Left renal cortex interstitium (tissue), 4 donors: ENCODE results near the gene SAMSN1. TPM values are rescaled to one million over a fixed set of nuclear protein-coding genes. Genes with fewer than 3 reads are reported as not detected.
"Not testable (repeated sequence)": the region's sequence is repeated elsewhere in the genome, so short reads cannot be mapped to it uniquely, and the experiment has no call there.

Experiments used
- DNase-seq, 4 donors: peaks; one replicate each; pipeline ENCODE4 v3.0.0-alpha.2; 2013; ENCODE audit warnings: low read depth in 4 of 4, low spot score in 2 of 4, missing footprints in 1 of 4
- polyA plus RNA-seq, 4 donors: library from polyadenylated mRNA; unstranded; fragments of 120-200 nt; gene quantifications; one replicate each; pipeline ENCODE4 v1.2.1, GENCODE V29; 2013; ENCODE audit not compliant: insufficient read length in 4 of 4

Gene SAMSN1
- polyA plus RNA-seq, 4 donors, result 3.4 to 6.7 (median 5.1) TPM

- no peak for DNase-seq
These were observed 12.4 kb downstream of the SAMSN1 start for GRCh38 chr21:14533499-14534428.

DNA sequence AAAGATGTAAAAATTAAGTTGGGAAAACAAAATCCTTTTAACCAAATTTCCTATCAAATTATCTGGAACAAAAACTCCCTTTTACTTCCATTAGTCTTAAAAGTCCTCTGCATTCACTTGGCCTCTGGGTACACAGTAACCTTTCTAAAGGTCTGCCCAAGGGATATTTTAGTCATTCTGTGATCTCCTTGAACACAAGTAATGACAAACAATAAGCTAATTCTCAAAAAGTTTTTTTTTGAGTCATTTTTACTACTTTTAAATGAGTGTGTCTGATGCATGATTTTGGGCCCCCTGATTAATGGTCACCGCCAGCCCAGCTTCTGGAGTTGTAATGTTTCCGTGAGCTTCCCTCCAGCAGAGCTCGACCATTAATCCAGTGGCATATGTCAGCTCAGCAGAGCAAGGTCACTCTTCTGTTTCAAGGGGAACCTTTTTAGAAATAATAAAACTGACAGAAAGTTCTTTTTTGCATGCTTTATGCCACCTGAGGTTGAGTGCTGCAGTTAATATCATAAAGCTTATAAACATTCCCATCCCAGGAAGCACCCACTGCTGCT is 14.3 kb downstream of the SAMSN1 start:
- DNase-seq, result peak; percentile 13 to 34 (median 20)

GRCh38 chr21:14530592-14530991 is 15.5 kb downstream of the SAMSN1 start:
- DNase-seq, result no peak

GRCh38 chr21:14528815-14529214 is 17.3 kb downstream of the SAMSN1 start:
- DNase-seq, result no peak

DNA sequence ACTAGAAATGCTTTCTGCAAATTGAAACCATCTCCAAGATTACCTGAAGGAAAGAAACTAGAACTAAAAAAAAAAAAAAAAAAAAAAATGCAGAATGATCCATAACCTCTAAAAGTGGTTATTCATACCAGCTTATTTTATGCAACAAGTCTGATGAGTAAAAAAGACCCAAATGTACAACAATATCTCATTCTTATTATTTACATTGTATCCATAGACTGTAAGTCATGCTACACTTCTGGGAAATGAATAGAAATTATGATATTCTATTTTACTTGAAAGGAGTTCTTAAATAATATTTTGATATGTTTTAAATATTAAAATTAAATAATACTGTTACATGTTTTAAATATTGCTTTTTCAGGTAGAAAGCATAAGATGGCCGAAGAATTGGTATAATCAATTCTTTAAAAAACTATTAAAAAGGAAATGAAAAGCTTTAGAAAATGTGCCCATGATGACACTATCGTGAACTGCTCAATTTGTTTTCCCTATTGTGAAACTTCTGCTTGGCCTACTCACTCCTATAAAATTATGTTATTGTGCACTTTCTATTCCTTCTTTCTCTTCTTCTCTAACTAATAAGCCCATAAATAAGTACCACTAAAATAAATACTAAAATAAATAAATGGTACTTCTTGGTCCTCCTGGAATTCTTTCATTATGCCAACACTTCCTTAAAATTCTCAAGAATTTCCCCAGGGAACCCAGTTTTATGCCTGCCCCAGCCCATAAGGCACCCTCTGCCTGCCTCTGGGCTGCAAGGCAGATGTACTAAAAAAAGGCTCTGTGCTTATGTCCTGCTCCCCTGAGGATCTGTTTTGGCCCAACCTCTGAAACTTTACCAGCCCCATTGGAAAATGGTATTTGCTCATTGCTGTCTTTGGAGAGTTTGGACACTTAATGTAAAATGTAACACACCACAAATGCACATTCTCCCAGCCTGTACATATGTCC is 18.1 kb downstream of the SAMSN1 start:
- DNase-seq, result no peak

DNA sequence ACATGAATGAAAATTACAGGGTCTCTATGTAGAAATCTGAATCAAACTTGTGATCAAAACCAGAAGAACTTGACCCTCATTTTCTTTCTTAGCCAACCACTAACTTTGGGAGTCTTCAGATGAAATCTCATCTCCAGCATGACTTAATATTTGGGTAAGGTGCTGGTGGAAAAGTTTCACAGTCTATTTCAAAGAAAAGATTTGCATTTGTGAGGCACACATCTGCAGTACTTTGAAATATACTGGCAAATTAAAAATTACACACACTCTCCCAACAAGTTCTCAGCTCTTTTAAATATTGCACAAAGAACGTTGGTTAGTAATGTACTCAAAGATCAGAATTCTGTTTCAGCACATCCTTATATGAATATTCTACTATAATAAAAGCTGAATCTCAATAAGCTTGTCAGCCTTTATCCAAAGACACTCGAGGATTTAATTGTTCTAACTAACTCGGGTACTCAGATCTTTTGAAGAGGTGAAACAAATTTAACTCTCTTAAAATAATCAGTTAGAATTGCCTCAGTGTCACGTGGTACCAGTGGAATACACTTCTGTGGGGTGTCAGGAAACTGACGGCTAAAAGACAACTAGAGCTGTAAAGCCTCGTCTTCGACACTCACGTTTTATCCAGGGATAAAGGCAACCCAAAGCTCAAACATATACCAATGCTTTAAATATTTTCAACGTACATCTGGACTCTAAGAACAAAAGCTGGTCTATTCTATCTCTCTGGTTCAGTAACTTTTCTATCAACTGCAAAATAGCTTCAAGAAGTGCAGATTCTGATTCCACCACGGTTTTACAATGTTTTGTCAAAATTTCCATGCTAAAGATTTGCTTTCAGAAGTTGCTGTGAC is 19.0 kb downstream of the SAMSN1 start:
- no peak for DNase-seq

DNA sequence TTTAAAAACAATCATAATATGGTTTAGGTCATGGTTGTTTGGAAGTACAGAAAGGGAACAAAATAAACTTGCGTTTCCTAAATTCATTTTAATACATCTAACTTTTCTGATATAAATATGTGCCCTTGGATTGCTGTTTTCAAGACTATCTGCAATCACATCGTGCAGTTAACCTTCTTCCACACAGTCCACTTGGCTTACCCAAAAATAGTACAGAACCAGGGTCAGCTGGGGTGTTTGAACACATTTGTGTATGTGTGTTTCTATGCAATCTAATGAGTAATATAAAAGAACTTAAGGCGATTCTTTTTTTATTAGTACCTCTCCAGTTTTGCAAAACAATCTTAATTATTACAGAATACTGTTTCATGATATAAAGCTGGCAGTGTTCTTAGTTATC is 19.9 kb downstream of the SAMSN1 start:
- no peak for DNase-seq

GRCh38 chr21:14523234-14523633 is 22.9 kb downstream of the SAMSN1 start:
- no peak for DNase-seq

GRCh38 chr21:14522736-14523135 is 23.4 kb downstream of the SAMSN1 start:
- no peak for DNase-seq

- DNase-seq, result no peak
These were observed 25.6 kb downstream of the SAMSN1 start for GRCh38 chr21:14520535-14520934.

DNA sequence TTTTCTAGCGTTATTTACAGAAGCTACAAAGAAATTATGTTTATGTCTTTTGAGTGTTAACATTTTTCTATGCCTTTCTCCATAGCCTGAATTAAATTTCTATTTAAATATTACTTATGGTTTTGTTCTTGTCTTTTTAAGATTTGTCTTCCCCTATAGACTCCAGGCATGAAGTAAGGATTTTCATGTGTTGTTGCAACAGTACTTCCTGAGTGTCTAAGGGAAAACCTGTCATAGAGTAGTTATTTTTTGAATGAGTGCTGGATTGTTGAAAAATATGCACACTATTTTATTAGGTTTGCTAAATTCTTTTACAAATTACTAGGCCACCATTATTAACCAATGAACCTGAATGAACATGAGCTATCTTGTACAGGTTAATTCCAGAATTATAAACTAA is 27.1 kb downstream of the SAMSN1 start:
- no peak for DNase-seq

DNA sequence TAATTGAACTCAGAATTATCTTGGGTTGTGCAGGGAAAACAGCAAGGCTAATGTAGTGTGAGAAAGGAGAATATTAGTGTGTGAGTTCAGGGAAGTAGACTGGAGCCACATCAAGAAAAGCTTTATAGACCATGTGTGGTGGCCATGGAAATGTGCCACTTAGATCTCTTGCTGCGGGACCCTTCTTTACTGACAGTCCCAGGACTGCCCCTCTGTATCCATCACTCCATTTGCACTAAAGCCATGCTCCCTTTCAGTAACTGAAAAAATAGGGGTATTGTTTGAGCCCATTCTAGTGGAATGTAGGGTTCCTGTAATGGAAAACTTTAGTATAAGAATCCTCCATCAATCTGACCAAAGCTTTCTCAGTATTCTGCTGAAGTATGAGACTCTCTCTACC is 32.3 kb downstream of the SAMSN1 start:
- DNase-seq, result no peak

DNA sequence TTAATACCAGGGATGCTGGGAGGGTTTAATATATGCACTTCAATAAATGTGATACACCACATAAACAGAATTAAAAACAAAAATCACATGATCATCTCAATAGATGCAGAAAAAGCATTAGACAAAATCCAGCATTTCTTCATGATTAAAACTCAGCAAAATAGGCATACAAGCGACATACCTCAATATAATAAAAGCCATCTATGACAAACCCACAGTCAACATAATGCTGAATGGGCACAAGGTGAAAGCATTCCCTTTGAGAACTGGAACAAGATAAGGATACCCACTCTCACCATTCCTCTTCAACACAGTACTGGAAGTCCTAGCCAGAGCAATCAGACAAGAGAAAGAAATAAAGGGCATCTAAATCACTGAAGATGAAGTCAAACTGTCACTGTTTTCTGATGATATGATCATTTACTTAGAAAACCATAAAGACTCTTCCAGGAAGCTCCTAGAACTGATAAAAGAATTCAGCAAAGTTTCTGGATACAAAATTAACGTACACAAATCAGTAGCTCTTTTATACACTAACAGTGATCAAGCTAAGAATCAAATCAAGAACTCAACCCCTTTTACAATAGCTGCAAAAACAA is 39.2 kb downstream of the SAMSN1 start:
- not testable (repeated sequence) for DNase-seq

- DNase-seq, result no peak
These were observed 45.2 kb downstream of the SAMSN1 start for GRCh38 chr21:14500873-14501272.

GRCh38 chr21:14499316-14499715 is 46.8 kb downstream of the SAMSN1 start:
- DNase-seq, result no peak

- no peak for DNase-seq
These were observed 48.3 kb downstream of the SAMSN1 start for GRCh38 chr21:14497825-14498224.

- DNase-seq, result no peak
These were observed 51.0 kb downstream of the SAMSN1 start for GRCh38 chr21:14495075-14495474.

DNA sequence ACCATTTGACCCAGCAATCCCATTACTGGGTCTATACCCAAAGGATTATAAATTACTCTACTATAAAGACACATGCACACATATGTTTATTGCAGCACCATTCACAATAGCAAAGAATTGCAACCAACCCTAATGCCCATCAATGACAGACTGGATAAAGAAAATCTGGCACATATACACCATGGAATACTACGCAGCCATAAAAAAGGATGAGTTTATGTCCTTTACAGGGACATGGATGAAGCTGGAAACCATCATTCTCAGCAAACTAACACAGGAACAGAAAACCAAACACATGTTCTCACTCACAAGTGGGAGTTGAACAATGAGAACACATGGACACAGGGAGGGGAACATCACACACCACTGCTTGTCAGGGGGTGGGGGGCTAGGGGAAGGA is 51.9 kb downstream of the SAMSN1 start:
- not testable (repeated sequence) for DNase-seq

- no peak for DNase-seq
These were observed 52.4 kb downstream of the SAMSN1 start for GRCh38 chr21:14493731-14494130.

- DNase-seq, result no peak
These were observed 53.2 kb downstream of the SAMSN1 start for GRCh38 chr21:14492931-14493330.
